ENCODE data around the gene EGLN1. TPM values are rescaled to one million over a fixed set of nuclear protein-coding genes. Genes with fewer than 3 reads are reported as not detected.

The EGLN1 gene
- total and polyA plus RNA-seq, 10 donors = 5.6 to 44.0 (median 37.2) TPM

DNA sequence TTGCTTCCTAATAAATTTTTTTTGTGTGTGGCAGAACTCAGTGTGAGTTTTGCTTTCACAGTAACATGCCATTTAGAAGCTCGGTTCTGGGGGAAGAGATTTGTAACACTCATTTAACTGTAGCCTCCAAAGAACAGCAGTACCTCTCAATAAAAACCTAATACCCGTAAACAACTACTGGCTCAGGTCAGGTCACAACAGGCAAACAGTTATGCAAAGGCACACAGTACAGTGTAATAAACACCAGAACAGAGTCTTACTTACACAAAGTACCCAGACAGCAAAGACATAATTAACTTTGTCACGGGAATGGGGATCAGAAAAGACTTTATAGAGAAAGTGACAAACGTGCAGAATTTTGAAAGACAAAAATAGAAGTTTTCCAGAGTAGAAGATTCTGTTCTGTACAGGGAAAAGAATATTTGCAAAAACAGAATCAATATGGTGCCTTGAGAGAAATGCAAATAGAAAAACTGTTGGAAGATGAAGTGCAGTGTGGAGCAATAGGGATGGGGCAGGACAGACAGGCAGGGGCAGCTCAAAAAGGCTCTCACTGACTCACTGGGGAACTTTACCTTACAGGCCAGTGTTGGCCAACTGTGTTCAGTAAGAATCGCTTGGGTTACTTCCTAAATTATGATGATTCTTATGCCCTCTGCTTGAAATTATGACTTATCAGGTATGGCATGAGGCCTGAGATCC is 38.8 kb downstream of the EGLN1 start:
- H3K27ac ChIP-seq = no peak overlapping the region

DNA sequence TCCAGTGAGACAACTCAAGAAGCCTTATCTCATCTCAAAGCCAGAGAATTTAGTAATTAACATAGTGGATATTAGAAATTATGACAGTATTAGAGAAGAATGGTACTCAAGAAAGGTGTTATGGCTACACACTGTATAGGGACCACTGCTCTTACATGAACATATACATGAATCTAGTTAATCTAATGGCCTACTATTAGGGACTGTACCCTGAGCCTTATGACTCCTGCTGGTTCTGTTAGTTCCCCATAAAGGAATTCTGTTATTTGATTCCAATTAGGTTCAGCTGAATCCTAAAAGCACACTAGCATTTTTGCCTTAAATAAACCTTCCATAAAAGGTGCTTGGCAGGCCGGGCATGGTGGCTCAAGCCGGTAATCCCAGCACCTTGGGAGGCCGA is 39.7 kb downstream of the EGLN1 start:
- WGBS, 5 donors = 91 to 100% (median 98%) methylated on average over 3 of the region's 3 CpGs
- H3K9me3 ChIP-seq = no peaks in the 10 kb centered on the region
- TF ChIP-seq POLR2AphosphoS5 (IDR thresholded peaks at IDR 0.05) (no peak), POLR2A (IDR thresholded peaks at IDR 0.05) (no peak)
- TF ChIP-seq, protein P1, sequence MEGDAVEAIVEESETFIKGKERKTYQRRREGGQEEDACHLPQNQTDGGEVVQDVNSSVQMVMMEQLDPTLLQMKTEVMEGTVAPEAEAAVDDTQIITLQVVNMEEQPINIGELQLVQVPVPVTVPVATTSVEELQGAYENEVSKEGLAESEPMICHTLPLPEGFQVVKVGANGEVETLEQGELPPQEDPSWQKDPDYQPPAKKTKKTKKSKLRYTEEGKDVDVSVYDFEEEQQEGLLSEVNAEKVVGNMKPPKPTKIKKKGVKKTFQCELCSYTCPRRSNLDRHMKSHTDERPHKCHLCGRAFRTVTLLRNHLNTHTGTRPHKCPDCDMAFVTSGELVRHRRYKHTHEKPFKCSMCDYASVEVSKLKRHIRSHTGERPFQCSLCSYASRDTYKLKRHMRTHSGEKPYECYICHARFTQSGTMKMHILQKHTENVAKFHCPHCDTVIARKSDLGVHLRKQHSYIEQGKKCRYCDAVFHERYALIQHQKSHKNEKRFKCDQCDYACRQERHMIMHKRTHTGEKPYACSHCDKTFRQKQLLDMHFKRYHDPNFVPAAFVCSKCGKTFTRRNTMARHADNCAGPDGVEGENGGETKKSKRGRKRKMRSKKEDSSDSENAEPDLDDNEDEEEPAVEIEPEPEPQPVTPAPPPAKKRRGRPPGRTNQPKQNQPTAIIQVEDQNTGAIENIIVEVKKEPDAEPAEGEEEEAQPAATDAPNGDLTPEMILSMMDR (IDR thresholded peaks at IDR 0.05 in 8 of 11, conservative IDR thresholded peaks at IDR 0.05 in 3 of 11) = no peak
- H3K27ac ChIP-seq = no peak overlapping the region
- H3K36me3 ChIP-seq = no peaks in the 10 kb centered on the region
- intact Hi-C loops (cut with DNase I; ENCODE audit: low total_unique reads) = no loop called here
- H3K4me3 ChIP-seq = no peak overlapping the region
- H3K27me3 ChIP-seq (replicated peaks in 1 of 7) = no peaks in the 10 kb centered on the region
- no peak for DNase-seq
- H3K4me1 ChIP-seq = peaks cover 4 to 91% (median 34%) of the 10 kb centered on the region in 6 donors

More for the DNA sequence above, 38.8 kb downstream of the EGLN1 start:
- Histone ChIP-seq H3K4me3 (no peak overlapping the region), H3K9me3 (no peaks in the 10 kb centered on the region), H3K27me3 (replicated peaks in 1 of 7) (no peaks in the 10 kb centered on the region), H3K36me3 (no peaks in the 10 kb centered on the region), H3K4me1 (peaks cover 4 to 90% (median 34%) of the 10 kb centered on the region in 6 donors)
- TF ChIP-seq, protein P1 (IDR thresholded peaks at IDR 0.05 in 8 of 11, conservative IDR thresholded peaks at IDR 0.05 in 3 of 11) = no peak
- TF ChIP-seq POLR2A (IDR thresholded peaks at IDR 0.05) = no peak
- TF ChIP-seq POLR2AphosphoS5 (IDR thresholded peaks at IDR 0.05) = no peak
- intact Hi-C loops (cut with DNase I; ENCODE audit: low total_unique reads) = no loop called here
- DNase-seq = no peak
- 73 to 81% (median 79%) methylated on average over 5 of the region's 5 CpGs for WGBS, 5 donors

DNA sequence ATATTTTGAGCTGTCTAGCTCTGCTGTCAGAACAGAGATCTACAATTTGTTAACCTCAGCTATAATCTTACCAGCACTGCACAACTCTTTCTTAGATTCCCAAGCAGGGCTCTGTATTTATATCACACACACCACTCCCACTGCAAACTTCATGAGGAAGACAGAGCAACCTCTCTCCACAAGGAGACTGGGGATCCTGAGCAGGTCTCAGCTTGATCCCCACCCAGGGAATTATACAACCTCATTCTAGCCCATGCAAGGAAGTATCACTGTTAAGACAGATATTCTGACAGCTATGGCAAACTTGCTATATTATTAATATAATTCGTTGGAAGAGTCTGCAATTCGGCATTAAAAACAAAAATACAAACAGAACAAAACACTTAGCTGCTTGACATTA is 40.4 kb downstream of the EGLN1 start:
- intact Hi-C loops (cut with DNase I; ENCODE audit: low total_unique reads) = no loop called here

More for the DNA sequence above, 40.4 kb downstream of the EGLN1 start:
- no peak for DNase-seq
- H3K36me3 ChIP-seq = no peaks in the 10 kb centered on the region
- H3K4me3 ChIP-seq = no peak overlapping the region
- TF ChIP-seq POLR2A (IDR thresholded peaks at IDR 0.05) = no peak
- TF ChIP-seq, protein P1 (IDR thresholded peaks at IDR 0.05 in 8 of 11, conservative IDR thresholded peaks at IDR 0.05 in 3 of 11) = no peak
- no peak for TF ChIP-seq POLR2AphosphoS5 (IDR thresholded peaks at IDR 0.05)
- no peaks in the 10 kb centered on the region for H3K9me3 ChIP-seq
- no peak overlapping the region for H3K27ac ChIP-seq
- WGBS, 5 donors = 74 to 89% (median 78%) methylated on average over 2 of the region's 2 CpGs
- peaks cover 4 to 92% (median 40%) of the 10 kb centered on the region in 6 donors for H3K4me1 ChIP-seq
- no peaks in the 10 kb centered on the region for H3K27me3 ChIP-seq (replicated peaks in 1 of 7)

All from spleen (tissue), 11 donors.